GM23338 (cell line): ENCODE measurements around the gene SORL1-AS1.

ENCODE experiments used
- EZH2 ChIP-seq: fragments of 200-600 bp; sonication (generic); IDR thresholded peaks from one replicate; pipeline ENCODE4 v1.8.0; 2017; ENCODE audit warnings: antibody characterized with exemption, mild to moderate bottlenecking, low read depth; ENCODE audit not compliant: unreplicated experiment
- EZH2phosphoT487 ChIP-seq: fragments of 200-600 bp; sonication (generic); IDR thresholded peaks from one replicate; pipeline ENCODE4 v1.8.1; 2018; ENCODE audit warnings: antibody characterized with exemption; ENCODE audit not compliant: unreplicated experiment
- JUNB ChIP-seq: IDR thresholded peaks from one replicate; pipeline ENCODE4 v1.6.1; 2016; ENCODE audit warnings: antibody characterized with exemption; ENCODE audit not compliant: unreplicated experiment
- POLR2AphosphoS5 ChIP-seq: IDR thresholded peaks from 2 replicates; pipeline ENCODE4 v1.6.1; 2016; ENCODE audit warnings: antibody characterized with exemption, low read depth
- TF ChIP-seq, protein P1 (sequence below), 2 experiments: fragments of 200-600 bp in 1 of 2; sonication (generic) in 1 of 2; conservative IDR thresholded peaks; 2 replicates each; pipeline versions ENCODE4 v1.5.1 to v1.6.1; 2016 to 2017; ENCODE audit warnings: antibody characterized with exemption in 2 of 2, low read depth in 2 of 2, mild to moderate bottlenecking in 2 of 2, moderate library complexity in 1 of 2

DNA sequence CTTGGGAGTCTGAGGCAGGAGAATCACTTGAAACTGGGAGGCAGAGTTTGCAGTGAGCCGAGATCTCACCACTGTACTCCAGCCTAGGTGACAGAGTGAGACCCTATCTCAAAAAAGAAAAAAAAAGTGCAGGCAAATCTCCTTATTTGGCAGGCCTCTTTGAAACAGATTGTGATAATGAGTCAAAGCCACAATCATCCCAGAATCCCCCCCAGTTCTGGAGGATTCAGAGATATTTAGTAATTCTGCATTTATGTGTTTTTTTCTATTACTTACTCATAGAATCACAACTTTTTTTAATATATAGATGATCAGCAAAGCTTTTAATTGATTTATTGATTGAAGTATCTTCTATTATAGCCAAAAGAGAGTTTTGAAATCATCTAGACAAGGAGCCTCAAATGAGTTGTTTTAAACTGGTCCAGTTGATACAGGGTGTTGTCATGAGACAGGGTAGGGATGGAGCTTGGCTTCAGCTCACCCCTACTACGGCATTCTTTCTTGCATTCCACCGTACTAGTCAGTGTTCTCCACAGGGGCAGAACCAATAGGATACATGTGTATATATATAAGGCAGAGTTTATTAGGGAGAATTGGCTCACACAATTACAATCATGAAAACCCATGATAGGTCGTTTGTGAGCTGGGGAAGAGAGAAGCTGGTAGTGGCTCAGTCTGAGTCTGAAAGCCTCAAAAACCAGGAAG, 39.9 kb downstream of the SORL1-AS1 start:
- TF ChIP-seq, protein P1, sequence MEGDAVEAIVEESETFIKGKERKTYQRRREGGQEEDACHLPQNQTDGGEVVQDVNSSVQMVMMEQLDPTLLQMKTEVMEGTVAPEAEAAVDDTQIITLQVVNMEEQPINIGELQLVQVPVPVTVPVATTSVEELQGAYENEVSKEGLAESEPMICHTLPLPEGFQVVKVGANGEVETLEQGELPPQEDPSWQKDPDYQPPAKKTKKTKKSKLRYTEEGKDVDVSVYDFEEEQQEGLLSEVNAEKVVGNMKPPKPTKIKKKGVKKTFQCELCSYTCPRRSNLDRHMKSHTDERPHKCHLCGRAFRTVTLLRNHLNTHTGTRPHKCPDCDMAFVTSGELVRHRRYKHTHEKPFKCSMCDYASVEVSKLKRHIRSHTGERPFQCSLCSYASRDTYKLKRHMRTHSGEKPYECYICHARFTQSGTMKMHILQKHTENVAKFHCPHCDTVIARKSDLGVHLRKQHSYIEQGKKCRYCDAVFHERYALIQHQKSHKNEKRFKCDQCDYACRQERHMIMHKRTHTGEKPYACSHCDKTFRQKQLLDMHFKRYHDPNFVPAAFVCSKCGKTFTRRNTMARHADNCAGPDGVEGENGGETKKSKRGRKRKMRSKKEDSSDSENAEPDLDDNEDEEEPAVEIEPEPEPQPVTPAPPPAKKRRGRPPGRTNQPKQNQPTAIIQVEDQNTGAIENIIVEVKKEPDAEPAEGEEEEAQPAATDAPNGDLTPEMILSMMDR (conservative IDR thresholded peaks at IDR 0.05; ENCODE audit: low read depth in 2 of 2), result no peak
- TF ChIP-seq POLR2AphosphoS5 (no peak), JUNB (no peak), EZH2 (no peak), EZH2phosphoT487 (no peak)
